ENCODE data around the gene SLC66A1.
A peak's percentile ranks its signal among the peaks of the same experiment; 100 is the strongest.

The SLC66A1 gene

GRCh38 chr1:19325958-19326747, 14.0 kb downstream of the SLC66A1 start:
- DNase-seq = no peak

- DNase-seq = no peak
Observed at GRCh38 chr1:19326748-19327065, 14.6 kb downstream of the SLC66A1 start.

GRCh38 chr1:19327301-19327700, 15.2 kb downstream of the SLC66A1 start:
- no peak for DNase-seq

- DNase-seq = no peak
Observed at GRCh38 chr1:19327736-19328135, 15.6 kb downstream of the SLC66A1 start.

- no peak for DNase-seq
Observed at GRCh38 chr1:19328486-19328885, 16.4 kb downstream of the SLC66A1 start.

GRCh38 chr1:19329188-19329587, 17.1 kb downstream of the SLC66A1 start:
- no peak for DNase-seq

GRCh38 chr1:19329611-19330010, 17.5 kb downstream of the SLC66A1 start:
- no peak for DNase-seq

- no peak for DNase-seq
Observed at GRCh38 chr1:19330449-19331135, 18.5 kb downstream of the SLC66A1 start.

GRCh38 chr1:19331262-19331878, 19.2 kb downstream of the SLC66A1 start:
- no peak for DNase-seq

- DNase-seq = no peak
Observed at GRCh38 chr1:19332832-19333231, 20.7 kb downstream of the SLC66A1 start.

GRCh38 chr1:19333587-19334354, 21.6 kb downstream of the SLC66A1 start:
- no peak for DNase-seq

GRCh38 chr1:19336543-19336942, 24.4 kb downstream of the SLC66A1 start:
- peak; percentile 51 for DNase-seq

- no peak for DNase-seq
Observed at GRCh38 chr1:19337289-19337688, 25.2 kb downstream of the SLC66A1 start.

GRCh38 chr1:19338323-19338762, 26.2 kb downstream of the SLC66A1 start:
- no peak for DNase-seq

GRCh38 chr1:19339214-19339861, 27.2 kb downstream of the SLC66A1 start:
- no peak for DNase-seq

GRCh38 chr1:19340387-19340937, 28.3 kb downstream of the SLC66A1 start:
- DNase-seq = no peak

GRCh38 chr1:19341201-19342061, 29.3 kb downstream of the SLC66A1 start:
- DNase-seq = peak; percentile 83

- no peak for DNase-seq
Observed at GRCh38 chr1:19342062-19342750, 30.1 kb downstream of the SLC66A1 start.

- DNase-seq = no peak
Observed at GRCh38 chr1:19342894-19343616, 30.9 kb downstream of the SLC66A1 start.

All from stimulated activated CD4-positive, alpha-beta T cell treated with anti-CD3 and anti-CD28 coated beads, Interleukin-4, amount 100 ng/mL, for 1 hour (primary cell).